HCT116 (cell line): Measurements from ENCODE around the gene NR1H4.

ENCODE experiments used
- CBX3 ChIP-seq: IDR thresholded peaks from 2 replicates; pipeline ENCODE4 v1.6.1; 2012; ENCODE audit warnings: low read depth
- EZH2phosphoT487 ChIP-seq: fragments of 200-600 bp; IDR thresholded peaks from 2 replicates; pipeline ENCODE4 v1.6.1; 2018; ENCODE audit warnings: antibody characterized with exemption, borderline replicate concordance
- FOSL1 ChIP-seq: IDR thresholded peaks from 2 replicates; pipeline ENCODE4 v1.6.1; 2012; ENCODE audit warnings: low read depth
- POLR2A ChIP-seq: IDR thresholded peaks from 2 replicates; pipeline ENCODE4 v1.7.0; 2011; ENCODE audit warnings: borderline replicate concordance; ENCODE audit not compliant: insufficient read depth, insufficient read length; ENCODE audit errors: extremely low read depth
- POLR2AphosphoS5 ChIP-seq: IDR thresholded peaks from 2 replicates; pipeline ENCODE4 v1.6.1; 2011; ENCODE audit warnings: mild to moderate bottlenecking, low read depth, low read length, moderate library complexity
- RAD21 ChIP-seq: IDR thresholded peaks from 2 replicates; pipeline ENCODE4 v1.6.1; 2012; ENCODE audit warnings: low read depth, mild to moderate bottlenecking
- SIN3A ChIP-seq: IDR thresholded peaks from 2 replicates; pipeline ENCODE4 v1.6.1; 2012; ENCODE audit warnings: low read depth
- ZNF274 ChIP-seq: fragments of 200-500 bp; sonication (Bioruptor generic); IDR thresholded peaks from 2 replicates; pipeline ENCODE4 v1.6.1; 2014; ENCODE audit warnings: mild to moderate bottlenecking, low read depth, low read length, inconsistent platforms
- TF ChIP-seq, protein P1 (sequence below): IDR thresholded peaks from 2 replicates; pipeline ENCODE4 v1.6.1; 2012
- TF ChIP-seq, protein P2 (sequence below): IDR thresholded peaks from 2 replicates; pipeline ENCODE4 v1.6.1; 2012; ENCODE audit warnings: low read depth
- TF ChIP-seq, protein P3 (sequence below): IDR thresholded peaks from 2 replicates; pipeline ENCODE4 v1.6.1; 2012
- TF ChIP-seq, protein P4 (sequence below), 3 experiments: fragments of 200-600 bp in 1 of 3; sonication (generic) in 1 of 3; IDR thresholded peaks in 2 of 3; conservative IDR thresholded peaks in 1 of 3; 2 replicates each; pipeline ENCODE4 v1.5.1; 2012 to 2017; ENCODE audit warnings: low read depth in 2 of 3, low read length in 2 of 3, antibody characterized with exemption in 1 of 3, borderline replicate concordance in 1 of 3, control low read depth in 1 of 3, mild to moderate bottlenecking in 1 of 3, mixed read lengths in 1 of 3, mixed run types in 1 of 3, moderate library complexity in 1 of 3; ENCODE audit not compliant: insufficient read depth in 1 of 3

- TF ChIP-seq, protein P1, sequence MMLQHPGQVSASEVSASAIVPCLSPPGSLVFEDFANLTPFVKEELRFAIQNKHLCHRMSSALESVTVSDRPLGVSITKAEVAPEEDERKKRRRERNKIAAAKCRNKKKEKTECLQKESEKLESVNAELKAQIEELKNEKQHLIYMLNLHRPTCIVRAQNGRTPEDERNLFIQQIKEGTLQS, result no peak
- TF ChIP-seq, protein P2, sequence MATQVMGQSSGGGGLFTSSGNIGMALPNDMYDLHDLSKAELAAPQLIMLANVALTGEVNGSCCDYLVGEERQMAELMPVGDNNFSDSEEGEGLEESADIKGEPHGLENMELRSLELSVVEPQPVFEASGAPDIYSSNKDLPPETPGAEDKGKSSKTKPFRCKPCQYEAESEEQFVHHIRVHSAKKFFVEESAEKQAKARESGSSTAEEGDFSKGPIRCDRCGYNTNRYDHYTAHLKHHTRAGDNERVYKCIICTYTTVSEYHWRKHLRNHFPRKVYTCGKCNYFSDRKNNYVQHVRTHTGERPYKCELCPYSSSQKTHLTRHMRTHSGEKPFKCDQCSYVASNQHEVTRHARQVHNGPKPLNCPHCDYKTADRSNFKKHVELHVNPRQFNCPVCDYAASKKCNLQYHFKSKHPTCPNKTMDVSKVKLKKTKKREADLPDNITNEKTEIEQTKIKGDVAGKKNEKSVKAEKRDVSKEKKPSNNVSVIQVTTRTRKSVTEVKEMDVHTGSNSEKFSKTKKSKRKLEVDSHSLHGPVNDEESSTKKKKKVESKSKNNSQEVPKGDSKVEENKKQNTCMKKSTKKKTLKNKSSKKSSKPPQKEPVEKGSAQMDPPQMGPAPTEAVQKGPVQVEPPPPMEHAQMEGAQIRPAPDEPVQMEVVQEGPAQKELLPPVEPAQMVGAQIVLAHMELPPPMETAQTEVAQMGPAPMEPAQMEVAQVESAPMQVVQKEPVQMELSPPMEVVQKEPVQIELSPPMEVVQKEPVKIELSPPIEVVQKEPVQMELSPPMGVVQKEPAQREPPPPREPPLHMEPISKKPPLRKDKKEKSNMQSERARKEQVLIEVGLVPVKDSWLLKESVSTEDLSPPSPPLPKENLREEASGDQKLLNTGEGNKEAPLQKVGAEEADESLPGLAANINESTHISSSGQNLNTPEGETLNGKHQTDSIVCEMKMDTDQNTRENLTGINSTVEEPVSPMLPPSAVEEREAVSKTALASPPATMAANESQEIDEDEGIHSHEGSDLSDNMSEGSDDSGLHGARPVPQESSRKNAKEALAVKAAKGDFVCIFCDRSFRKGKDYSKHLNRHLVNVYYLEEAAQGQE, result no peak
- no peak for TF ChIP-seq EZH2phosphoT487
- TF ChIP-seq POLR2A, result no peak
- no peak for TF ChIP-seq RAD21
- no peak for TF ChIP-seq SIN3A
- no peak for TF ChIP-seq ZNF274
- TF ChIP-seq, protein P3, sequence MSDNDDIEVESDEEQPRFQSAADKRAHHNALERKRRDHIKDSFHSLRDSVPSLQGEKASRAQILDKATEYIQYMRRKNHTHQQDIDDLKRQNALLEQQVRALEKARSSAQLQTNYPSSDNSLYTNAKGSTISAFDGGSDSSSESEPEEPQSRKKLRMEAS, result no peak
- TF ChIP-seq, protein P4, sequence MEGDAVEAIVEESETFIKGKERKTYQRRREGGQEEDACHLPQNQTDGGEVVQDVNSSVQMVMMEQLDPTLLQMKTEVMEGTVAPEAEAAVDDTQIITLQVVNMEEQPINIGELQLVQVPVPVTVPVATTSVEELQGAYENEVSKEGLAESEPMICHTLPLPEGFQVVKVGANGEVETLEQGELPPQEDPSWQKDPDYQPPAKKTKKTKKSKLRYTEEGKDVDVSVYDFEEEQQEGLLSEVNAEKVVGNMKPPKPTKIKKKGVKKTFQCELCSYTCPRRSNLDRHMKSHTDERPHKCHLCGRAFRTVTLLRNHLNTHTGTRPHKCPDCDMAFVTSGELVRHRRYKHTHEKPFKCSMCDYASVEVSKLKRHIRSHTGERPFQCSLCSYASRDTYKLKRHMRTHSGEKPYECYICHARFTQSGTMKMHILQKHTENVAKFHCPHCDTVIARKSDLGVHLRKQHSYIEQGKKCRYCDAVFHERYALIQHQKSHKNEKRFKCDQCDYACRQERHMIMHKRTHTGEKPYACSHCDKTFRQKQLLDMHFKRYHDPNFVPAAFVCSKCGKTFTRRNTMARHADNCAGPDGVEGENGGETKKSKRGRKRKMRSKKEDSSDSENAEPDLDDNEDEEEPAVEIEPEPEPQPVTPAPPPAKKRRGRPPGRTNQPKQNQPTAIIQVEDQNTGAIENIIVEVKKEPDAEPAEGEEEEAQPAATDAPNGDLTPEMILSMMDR (IDR thresholded peaks at IDR 0.05 in 2 of 3, conservative IDR thresholded peaks at IDR 0.05 in 1 of 3; ENCODE audit: borderline replicate concordance in 1 of 3, insufficient read depth in 1 of 3, low read depth in 2 of 3, low read length in 2 of 3), result no peak
- TF ChIP-seq POLR2AphosphoS5, result no peak
- no peak for TF ChIP-seq FOSL1
- TF ChIP-seq CBX3, result no peak
These were observed 16.4 kb downstream of the NR1H4 start for GRCh38 chr12:100490056-100490455.
